CD14-positive monocyte (primary cell): ENCODE measurements around the gene KCNV2. TPM values are rescaled to one million over a fixed set of nuclear protein-coding genes. Genes with fewer than 3 reads are reported as not detected.
A peak's percentile ranks its signal among the peaks of the same experiment; 100 is the strongest.

ENCODE experiments used
- DNase-seq, 3 donors: peaks; one replicate each; pipeline ENCODE4 v3.0.0-alpha.2; 2011 to 2022
- H2AFZ ChIP-seq: 2 replicates; pipeline ENCODE4 v1.6.0; 2012; ENCODE audit warnings: mild to moderate bottlenecking, low read depth, low read length, inconsistent platforms; ENCODE audit not compliant: insufficient read depth, poor library complexity, severe bottlenecking
- H3K27ac ChIP-seq, 2 donors: 1 replicate in 1 of 2; 2 replicates in 1 of 2; pipeline ENCODE4 v1.5.1; 2012 to 2013; ENCODE audit warnings: low read length in 2 of 2, control low read depth in 1 of 2, inconsistent platforms in 1 of 2, low read depth in 1 of 2, mild to moderate bottlenecking in 1 of 2
- H3K27me3 ChIP-seq, 2 donors: one replicate each; pipeline versions ENCODE4 v1.6.0 to v1.6.1; 2011 to 2013; ENCODE audit warnings: low read length in 2 of 2; ENCODE audit not compliant: control insufficient read depth in 2 of 2, insufficient read depth in 2 of 2
- H3K36me3 ChIP-seq, 2 donors: replicated peaks in 1 of 2; 1 replicate in 1 of 2; 2 replicates in 1 of 2; pipeline versions ENCODE4 v1.5.1 to v1.6.1; 2012 to 2013; ENCODE audit warnings: low read length in 2 of 2, control low read depth in 1 of 2, inconsistent platforms in 1 of 2, mild to moderate bottlenecking in 1 of 2; ENCODE audit not compliant: insufficient read depth in 2 of 2, control insufficient read depth in 1 of 2
- H3K4me1 ChIP-seq, 2 donors: 1 replicate in 1 of 2; 2 replicates in 1 of 2; pipeline versions ENCODE4 v1.5.1 to v1.6.1; 2012 to 2013; ENCODE audit warnings: low read length in 2 of 2, control low read depth in 1 of 2, inconsistent platforms in 1 of 2, mild to moderate bottlenecking in 1 of 2, moderate library complexity in 1 of 2; ENCODE audit not compliant: insufficient read depth in 2 of 2, control insufficient read depth in 1 of 2
- H3K4me2 ChIP-seq: replicated peaks from 2 replicates; pipeline ENCODE3; 2012; ENCODE audit warnings: low read length, moderate library complexity, mild to moderate bottlenecking; ENCODE audit not compliant: poor library complexity, severe bottlenecking; ENCODE audit errors: extremely low read depth
- H3K4me3 ChIP-seq, 3 experiments: fragments of 200-600 bp in 1 of 3; sonication (generic) in 1 of 3; replicated peaks in 1 of 3; 1 replicate in 2 of 3; 2 replicates in 1 of 3; pipeline ENCODE4 v1.5.1; 2011 to 2013; ENCODE audit warnings: low read length in 3 of 3, mild to moderate bottlenecking in 3 of 3, control low read depth in 2 of 3, low read depth in 2 of 3, inconsistent platforms in 1 of 3, moderate library complexity in 1 of 3
- H3K79me2 ChIP-seq: 2 replicates; pipeline ENCODE4 v1.6.0; 2012; ENCODE audit warnings: mild to moderate bottlenecking, control low read depth, inconsistent platforms, low read length, moderate library complexity; ENCODE audit not compliant: insufficient read depth
- H3K9ac ChIP-seq: 2 replicates; pipeline ENCODE4 v1.6.0; 2017; ENCODE audit warnings: low read length, mild to moderate bottlenecking; ENCODE audit not compliant: insufficient read depth, poor library complexity, severe bottlenecking
- H3K9me3 ChIP-seq, 2 donors: replicated peaks in 1 of 2; 1 replicate in 1 of 2; 2 replicates in 1 of 2; pipeline versions ENCODE4 v1.5.1 to v1.6.1; 2012 to 2013; ENCODE audit warnings: low read length in 2 of 2, control low read depth in 1 of 2; ENCODE audit not compliant: control insufficient read depth in 1 of 2, insufficient read depth in 1 of 2
- H4K20me1 ChIP-seq: 2 replicates; pipeline ENCODE4 v1.6.0; 2012; ENCODE audit warnings: mild to moderate bottlenecking, low read length, control low read depth, moderate library complexity; ENCODE audit not compliant: insufficient read depth
- H3K27ac Mint-ChIP-seq, 7 donors: one replicate each; pipeline ENCODE4 v1.8.0; 2020; ENCODE audit warnings: mild to moderate bottlenecking in 7 of 7, mixed read lengths in 7 of 7, moderate library complexity in 6 of 7, inconsistent platforms in 2 of 7
- H3K27me3 Mint-ChIP-seq, 3 donors: one replicate each; pipeline ENCODE4 v1.8.0; 2021 to 2022; ENCODE audit warnings: low read depth in 3 of 3, mild to moderate bottlenecking in 3 of 3, mixed read lengths in 3 of 3, moderate library complexity in 3 of 3, inconsistent platforms in 1 of 3
- H3K36me3 Mint-ChIP-seq, 2 donors: one replicate each; pipeline ENCODE4 v1.8.0; 2020; ENCODE audit warnings: mixed read lengths in 2 of 2, inconsistent platforms in 1 of 2, mild to moderate bottlenecking in 1 of 2
- H3K4me1 Mint-ChIP-seq: one replicate; pipeline ENCODE4 v1.8.0; 2020; ENCODE audit warnings: mild to moderate bottlenecking, mixed read lengths
- H3K4me3 Mint-ChIP-seq, 2 donors: one replicate each; pipeline ENCODE4 v1.8.0; 2020; ENCODE audit warnings: mild to moderate bottlenecking in 2 of 2, mixed read lengths in 2 of 2, moderate library complexity in 1 of 2
- H3K9me3 Mint-ChIP-seq, 7 donors: one replicate each; pipeline ENCODE4 v1.8.0; 2020 to 2022; ENCODE audit warnings: mixed read lengths in 7 of 7, mild to moderate bottlenecking in 6 of 7, moderate library complexity in 6 of 7, inconsistent platforms in 2 of 7
- WGBS: methylation state at CpG from one replicate; pipeline ENCODE4 v1.1.5; 2013; ENCODE audit warnings: missing lambda C conversion rate; ENCODE audit not compliant: insufficient coverage; 5-methylcytosine and 5-hydroxymethylcytosine counted together
- intact Hi-C, 2 donors: fragments of 100-400 bp; cut with micrococcal nuclease; formaldehyde crosslinking; loops; one replicate each; pipeline versions ENCODE4 v1.15.0 to v1.15.1; 2023
- polyA plus RNA-seq, 3 donors: library from polyadenylated mRNA; depleted of rRNA in 1 of 3; unstranded in 2 of 3; stranded (reverse) in 1 of 3; fragments of 300-500 nt in 2 of 3; fragments of >200 nt in 1 of 3; fragmentation: Illumina TruSeq in 2 of 3; gene quantifications; 1 replicate in 2 of 3; 2 replicates in 1 of 3; pipeline ENCODE4 v1.2.3, GENCODE V29; 2012 to 2021
- TF ChIP-seq, protein P1 (sequence below): fragments of 200-600 bp; IDR thresholded peaks from one replicate; pipeline ENCODE4 v1.8.0; 2022; ENCODE audit warnings: antibody characterized with exemption, mild to moderate bottlenecking

Gene KCNV2
- polyA plus RNA-seq, 3 donors = not detected

GRCh38 chr9:2725898-2726649 is 8.8 kb downstream of the KCNV2 start:
- H4K20me1 ChIP-seq = no peaks in the 10 kb centered on the region
- no peaks in the 10 kb centered on the region for H3K27me3 Mint-ChIP-seq
- no CpG with 5 or more reads among the region's 4 CpGs for WGBS

DNA sequence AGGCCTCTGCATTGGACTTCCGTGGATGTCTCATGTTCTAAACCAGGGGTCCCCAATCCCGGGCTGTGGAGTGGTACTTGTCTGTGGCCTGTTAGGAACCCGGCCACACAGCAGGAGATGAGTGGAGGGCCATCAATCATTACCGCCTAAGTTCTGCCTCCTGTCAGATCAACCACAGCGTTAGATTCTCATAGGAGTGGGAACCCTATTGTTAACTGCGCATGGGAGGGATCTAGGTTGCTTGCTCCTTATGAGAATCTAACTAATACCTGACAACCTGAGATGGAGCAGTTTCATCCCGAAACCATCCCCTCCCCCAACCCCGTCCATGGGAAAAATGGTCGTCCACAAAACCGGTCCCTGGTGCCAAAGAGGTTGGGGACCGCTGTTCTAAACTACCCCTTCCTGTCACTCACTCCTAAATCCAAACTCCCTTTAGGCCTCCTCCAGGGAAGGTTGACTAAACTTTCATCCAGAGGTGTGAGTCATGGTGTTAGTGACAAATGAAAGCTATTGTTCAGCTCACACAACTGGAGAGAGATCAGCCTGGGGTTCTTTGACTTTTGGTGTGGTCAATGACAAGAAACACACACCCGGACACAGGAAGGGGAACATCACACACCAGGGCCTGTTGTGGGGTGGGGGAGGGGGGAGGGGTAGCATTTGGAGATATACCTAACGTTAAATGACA is 9.5 kb downstream of the KCNV2 start:
- Histone ChIP-seq H3K4me2 (no peak overlapping the region), H2AFZ (no peak overlapping the region), H3K9ac (no peak overlapping the region), H3K36me3 (no peaks in the 10 kb centered on the region), H3K4me3 (no peak overlapping the region), H3K27me3 (no peaks in the 10 kb centered on the region), H3K9me3 (no peaks in the 10 kb centered on the region), H4K20me1 (no peaks in the 10 kb centered on the region), H3K79me2 (no peaks in the 10 kb centered on the region), H3K27ac (no peak overlapping the region), H3K4me1 (no peaks in the 10 kb centered on the region)
- H3K36me3 Mint-ChIP-seq = no peaks in the 10 kb centered on the region
- 87% methylated on average over 6 of the region's 13 CpGs for WGBS
- no peak for DNase-seq
- intact Hi-C loops = no loop called here
- H3K4me3 Mint-ChIP-seq = no peak overlapping the region
- TF ChIP-seq, protein P1, sequence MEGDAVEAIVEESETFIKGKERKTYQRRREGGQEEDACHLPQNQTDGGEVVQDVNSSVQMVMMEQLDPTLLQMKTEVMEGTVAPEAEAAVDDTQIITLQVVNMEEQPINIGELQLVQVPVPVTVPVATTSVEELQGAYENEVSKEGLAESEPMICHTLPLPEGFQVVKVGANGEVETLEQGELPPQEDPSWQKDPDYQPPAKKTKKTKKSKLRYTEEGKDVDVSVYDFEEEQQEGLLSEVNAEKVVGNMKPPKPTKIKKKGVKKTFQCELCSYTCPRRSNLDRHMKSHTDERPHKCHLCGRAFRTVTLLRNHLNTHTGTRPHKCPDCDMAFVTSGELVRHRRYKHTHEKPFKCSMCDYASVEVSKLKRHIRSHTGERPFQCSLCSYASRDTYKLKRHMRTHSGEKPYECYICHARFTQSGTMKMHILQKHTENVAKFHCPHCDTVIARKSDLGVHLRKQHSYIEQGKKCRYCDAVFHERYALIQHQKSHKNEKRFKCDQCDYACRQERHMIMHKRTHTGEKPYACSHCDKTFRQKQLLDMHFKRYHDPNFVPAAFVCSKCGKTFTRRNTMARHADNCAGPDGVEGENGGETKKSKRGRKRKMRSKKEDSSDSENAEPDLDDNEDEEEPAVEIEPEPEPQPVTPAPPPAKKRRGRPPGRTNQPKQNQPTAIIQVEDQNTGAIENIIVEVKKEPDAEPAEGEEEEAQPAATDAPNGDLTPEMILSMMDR = no peak
- H3K27me3 Mint-ChIP-seq = no peaks in the 10 kb centered on the region
- H3K9me3 Mint-ChIP-seq = no peaks in the 10 kb centered on the region
- peaks cover 5% of the 10 kb centered on the region for H3K4me1 Mint-ChIP-seq
- H3K27ac Mint-ChIP-seq = peak overlapping the region in 1 of 7 donors; percentile 54

More at GRCh38 chr9:2725898-2726649, 8.8 kb downstream of the KCNV2 start:
- Mint-ChIP-seq H3K36me3 (no peaks in the 10 kb centered on the region), H3K4me1 (peaks cover 5% of the 10 kb centered on the region), H3K4me3 (no peak overlapping the region), H3K9me3 (no peaks in the 10 kb centered on the region), H3K27ac (no peak overlapping the region)
- no peak overlapping the region for H3K4me3 ChIP-seq
- no peak overlapping the region for H3K4me2 ChIP-seq
- H3K4me1 ChIP-seq = no peaks in the 10 kb centered on the region
- no peak overlapping the region for H3K27ac ChIP-seq
- TF ChIP-seq, protein P1 = no peak
- no peak overlapping the region for H2AFZ ChIP-seq
- no peaks in the 10 kb centered on the region for H3K79me2 ChIP-seq
- intact Hi-C loops = no loop called here
- H3K9ac ChIP-seq = no peak overlapping the region
- no peak for DNase-seq
- no peaks in the 10 kb centered on the region for H3K27me3 ChIP-seq
- no peaks in the 10 kb centered on the region for H3K36me3 ChIP-seq
- H3K9me3 ChIP-seq = no peaks in the 10 kb centered on the region
